IPS-11a (cell line): ENCODE data around the gene AVEN.

ENCODE experiments used
- H3K4me3 ChIP-seq: one replicate; pipeline ENCODE4 v1.5.1; 2013; ENCODE audit warnings: low read depth, low read length, control low read depth

Gene AVEN

GRCh38 chr15:33987444-33987843, 51.6 kb downstream of the AVEN start:
- no peak overlapping the region for H3K4me3 ChIP-seq

GRCh38 chr15:33985751-33986150, 53.3 kb downstream of the AVEN start:
- no peak overlapping the region for H3K4me3 ChIP-seq

GRCh38 chr15:33985287-33985686, 53.7 kb downstream of the AVEN start:
- no peak overlapping the region for H3K4me3 ChIP-seq

GRCh38 chr15:33982516-33982915, 56.5 kb downstream of the AVEN start:
- H3K4me3 ChIP-seq: no peak overlapping the region

GRCh38 chr15:33980159-33980558, 58.8 kb downstream of the AVEN start:
- H3K4me3 ChIP-seq: no peak overlapping the region

- H3K4me3 ChIP-seq: no peak overlapping the region
Measured at GRCh38 chr15:33975022-33975565, 63.9 kb downstream of the AVEN start.

GRCh38 chr15:33971811-33972210, 67.2 kb downstream of the AVEN start:
- no peak overlapping the region for H3K4me3 ChIP-seq

GRCh38 chr15:33968821-33969220, 70.2 kb downstream of the AVEN start:
- H3K4me3 ChIP-seq: no peak overlapping the region

GRCh38 chr15:33968224-33968623, 70.8 kb downstream of the AVEN start, which contains the start of gene CHRM5:
Gene CHRM5 (plus strand): TSS chr15:33968497. CDS start chr15:34062718, 94,221 bp downstream.
- no peak within 1 kb of the TSS for H3K4me3 ChIP-seq

- no peak overlapping the region for H3K4me3 ChIP-seq
Measured at GRCh38 chr15:33964665-33965040, 74.4 kb downstream of the AVEN start.

- no peak overlapping the region for H3K4me3 ChIP-seq
Measured at GRCh38 chr15:33963831-33964664, 75.0 kb downstream of the AVEN start.

- no peak overlapping the region for H3K4me3 ChIP-seq
Measured at GRCh38 chr15:33960549-33960935, 78.5 kb downstream of the AVEN start.

GRCh38 chr15:33959844-33960548, 79.0 kb downstream of the AVEN start:
- no peak overlapping the region for H3K4me3 ChIP-seq

GRCh38 chr15:33956397-33956796, 82.6 kb downstream of the AVEN start:
- no peak overlapping the region for H3K4me3 ChIP-seq

- H3K4me3 ChIP-seq: no peak overlapping the region
Measured at GRCh38 chr15:33955945-33956344, 83.1 kb downstream of the AVEN start.

GRCh38 chr15:33946152-33946551, 92.9 kb downstream of the AVEN start:
- no peak overlapping the region for H3K4me3 ChIP-seq

- H3K4me3 ChIP-seq: no peak overlapping the region
Measured at GRCh38 chr15:33941279-33942063, 97.5 kb downstream of the AVEN start.

- H3K4me3 ChIP-seq: no peak overlapping the region
Measured at GRCh38 chr15:33934921-33935320, 104.1 kb downstream of the AVEN start.

GRCh38 chr15:33934396-33934795, 104.6 kb downstream of the AVEN start:
- no peak overlapping the region for H3K4me3 ChIP-seq

- no peak overlapping the region for H3K4me3 ChIP-seq
Measured at GRCh38 chr15:33932734-33933133, 106.3 kb downstream of the AVEN start.

GRCh38 chr15:33926260-33926659, 112.7 kb downstream of the AVEN start:
- no peak overlapping the region for H3K4me3 ChIP-seq
